CD4-positive, alpha-beta T cell treated with Interleukin-6 for 4 hours (primary cell): ENCODE data around the gene EIPR1.

Experiments used
- DNase-seq: peaks from one replicate; pipeline ENCODE4 v3.0.0-alpha.2; 2020; ENCODE audit warnings: mixed read lengths

Gene EIPR1

GRCh38 chr2:3238951-3239841 is 138.4 kb downstream of the EIPR1 start:
- DNase-seq, result peak; percentile 29

- no peak for DNase-seq
These were observed 141.1 kb downstream of the EIPR1 start for GRCh38 chr2:3236300-3237045.

- DNase-seq, result no peak
These were observed 143.7 kb downstream of the EIPR1 start for GRCh38 chr2:3233877-3234276.

- no peak for DNase-seq
These were observed 148.4 kb downstream of the EIPR1 start for GRCh38 chr2:3229221-3229620.

- DNase-seq, result no peak
These were observed 152.9 kb downstream of the EIPR1 start for GRCh38 chr2:3224681-3225080.

GRCh38 chr2:3223080-3223923 is 154.3 kb downstream of the EIPR1 start:
- DNase-seq, result peak; percentile 57

GRCh38 chr2:3222636-3223035 is 155.0 kb downstream of the EIPR1 start:
- DNase-seq, result peak; percentile 48

GRCh38 chr2:3219536-3219935 is 158.1 kb downstream of the EIPR1 start:
- no peak for DNase-seq

- DNase-seq, result no peak
These were observed 160.0 kb downstream of the EIPR1 start for GRCh38 chr2:3217646-3218045.

GRCh38 chr2:3216841-3217495 is 160.7 kb downstream of the EIPR1 start:
- DNase-seq, result no peak

GRCh38 chr2:3214806-3215404 is 162.7 kb downstream of the EIPR1 start:
- no peak for DNase-seq

GRCh38 chr2:3214065-3214464 is 163.6 kb downstream of the EIPR1 start:
- DNase-seq, result no peak

- no peak for DNase-seq
These were observed 164.6 kb downstream of the EIPR1 start for GRCh38 chr2:3212984-3213383.

- DNase-seq, result no peak
These were observed 165.6 kb downstream of the EIPR1 start for GRCh38 chr2:3212061-3212362.

GRCh38 chr2:3211256-3212060 is 166.2 kb downstream of the EIPR1 start:
- no peak for DNase-seq

- no peak for DNase-seq
These were observed 167.4 kb downstream of the EIPR1 start for GRCh38 chr2:3210257-3210656.

GRCh38 chr2:3209258-3209657 is 168.4 kb downstream of the EIPR1 start:
- no peak for DNase-seq

GRCh38 chr2:3208591-3208990 is 169.0 kb downstream of the EIPR1 start:
- no peak for DNase-seq

- no peak for DNase-seq
These were observed 169.4 kb downstream of the EIPR1 start for GRCh38 chr2:3208179-3208578.

- DNase-seq, result no peak
These were observed 170.5 kb downstream of the EIPR1 start for GRCh38 chr2:3207091-3207491.

- no peak for DNase-seq
These were observed 171.8 kb downstream of the EIPR1 start for GRCh38 chr2:3205845-3206244.
